ENCODE measurements around the gene KCNH1. TPM values are rescaled to one million over a fixed set of nuclear protein-coding genes. Genes with fewer than 3 reads are reported as not detected.

The KCNH1 gene
- total and polyA plus RNA-seq, 10 of the 15 experiments (the other 5 are each of a cell fraction or from before 2014, with no cell fraction given) = 0.02 to 0.04 (median 0.04) TPM; not detected in 7

DNA sequence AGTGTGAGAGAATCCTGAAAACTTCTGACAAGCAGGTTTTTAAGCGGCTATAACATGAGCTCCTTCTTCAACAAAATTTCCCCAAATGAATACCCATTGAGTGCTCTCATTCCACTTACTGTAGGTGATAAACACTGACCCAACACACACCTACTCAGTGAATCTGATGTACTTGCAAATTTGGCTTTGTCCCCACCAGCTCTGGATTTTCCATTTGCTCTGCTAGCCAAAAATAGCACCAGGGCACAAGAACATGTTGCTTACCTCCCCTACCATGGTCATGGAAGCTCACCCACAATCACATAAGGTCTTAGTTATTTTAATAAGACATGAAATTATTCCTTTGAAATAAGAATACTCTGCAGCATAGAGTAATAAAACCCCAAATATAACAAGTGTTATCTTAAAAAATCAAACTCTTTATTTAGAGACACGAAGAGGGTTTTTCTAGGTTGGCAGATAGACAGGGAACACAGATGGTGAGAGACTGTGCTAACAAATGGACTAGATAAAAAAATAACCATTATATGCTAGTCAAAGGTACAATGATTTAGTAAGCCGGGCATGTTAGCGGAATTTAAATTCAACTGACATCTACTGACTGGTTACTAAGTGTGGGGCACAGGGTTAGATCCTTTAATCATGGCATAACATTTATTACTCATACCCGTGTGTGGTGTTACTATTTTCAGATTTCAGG lies 291.9 kb downstream of the KCNH1 start:
- ChIA-PET CTCF (interaction anchor here (0.6 kb wide), 1 partner anchor 257 kb away, joined by 3 read pairs; no protein-coding TSS in a partner anchor), POLR2A (no interaction called here), RAD21 (ENCODE audit: unreplicated experiment) (interaction anchor here (1.0 kb wide), 1 partner anchor 436 kb away, joined by 3 read pairs; no protein-coding TSS in a partner anchor), SMC1A (ENCODE audit: uncharacterized antibody, unreplicated experiment) (interaction anchor here (1.9 kb wide), 1 partner anchor 9 kb away, joined by 4 read pairs; no protein-coding TSS in a partner anchor)
- DNase-seq (ENCODE audit: low read depth, low spot score) = no peak
- Histone ChIP-seq H3K79me2 (ENCODE audit: control insufficient read depth, insufficient read depth, low read length) (no peaks in the 10 kb centered on the region), H2AFZ (ENCODE audit: control insufficient read depth, low read depth, low read length) (no peak overlapping the region), H4K20me1 (ENCODE audit: control insufficient read depth, insufficient read depth) (no peaks in the 10 kb centered on the region), H3K4me1 (ENCODE audit: control insufficient read depth, insufficient read depth, low read length) (no peaks in the 10 kb centered on the region), H3K27ac (ENCODE audit: control insufficient read depth, insufficient read depth) (no peak overlapping the region), H3K9me3 (replicated peaks; ENCODE audit: control insufficient read depth, insufficient read depth, low read length) (no peaks in the 10 kb centered on the region), H3K9ac (ENCODE audit: control insufficient read depth, insufficient read depth, low read length) (no peak overlapping the region), H3K4me3 (no peak overlapping the region), H3K4me2 (ENCODE audit: control insufficient read depth, insufficient read depth) (no peak overlapping the region), H3K36me3 (ENCODE audit: control insufficient read depth in 2 of 2, insufficient read depth in 2 of 2, low read length in 1 of 2) (no peaks in the 10 kb centered on the region), H3K27me3 (replicated peaks in 1 of 2; ENCODE audit: control insufficient read depth in 2 of 2, insufficient read depth in 2 of 2, low read length in 1 of 2) (no peaks in the 10 kb centered on the region)
- in situ Hi-C loops (cut with MboI) = no loop called here
- TF ChIP-seq NR2C2 (IDR thresholded peaks at IDR 0.05; ENCODE audit: borderline replicate concordance, control insufficient read depth, insufficient read length, low read depth) = no peak
- intact Hi-C loops (cut with micrococcal nuclease; ENCODE audit: unreplicated experiment) = no loop called here
- no peak for FAIRE-seq
- WGBS (ENCODE audit: insufficient coverage, insufficient replicate concordance, low lambda C conversion rate, missing lambda C conversion rate) = 18% methylated on average over 5 of the region's 5 CpGs
- no TSS peak for BruUV-seq (replicated peaks)
- ATAC-seq = no peak

DNA sequence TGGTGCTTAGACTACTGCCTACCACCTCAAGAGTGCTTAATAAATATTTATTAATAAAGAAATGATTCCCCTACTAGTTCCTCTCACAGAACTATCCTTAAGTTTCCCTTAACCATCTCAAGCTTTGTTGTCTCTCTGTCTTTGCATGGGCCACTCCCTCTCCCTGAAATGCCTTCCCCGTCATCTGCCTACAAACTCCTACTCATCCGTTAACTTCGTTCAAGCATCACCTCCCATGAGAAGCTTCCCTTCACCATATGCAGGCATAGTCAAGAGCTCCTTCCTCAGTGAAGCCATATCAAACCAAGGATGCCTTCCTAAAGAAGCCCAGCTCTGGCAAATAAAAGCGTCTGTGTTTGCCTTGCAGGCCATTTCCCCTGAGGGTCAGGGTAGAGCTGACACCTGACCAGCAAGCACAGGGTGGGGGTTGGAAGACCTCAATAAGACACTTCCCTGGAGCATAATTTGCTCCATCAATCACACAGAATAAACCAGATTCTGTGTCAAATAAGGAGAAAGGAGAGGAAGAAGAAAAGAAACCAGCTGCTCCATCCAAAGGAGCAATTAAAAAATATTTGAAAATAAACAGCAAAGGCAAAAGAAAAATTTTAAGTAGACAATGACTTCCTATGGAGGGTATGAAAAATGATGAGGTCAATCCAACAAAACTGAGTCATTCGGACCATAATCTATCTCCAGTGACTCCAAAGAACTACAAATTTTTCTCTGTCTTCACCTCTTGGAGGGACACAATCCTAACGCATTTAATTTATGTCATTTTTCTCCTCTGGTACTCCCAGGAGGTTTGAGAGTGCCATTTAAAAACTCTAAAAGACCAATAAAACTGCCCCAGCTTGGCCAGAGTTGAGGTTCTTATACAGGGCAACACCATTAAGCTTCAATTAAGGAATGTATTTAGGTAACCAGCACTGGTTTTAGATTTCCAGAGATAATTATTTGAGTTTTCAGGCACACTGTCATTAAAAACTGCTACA lies 303.6 kb downstream of the KCNH1 start:
- no peaks in the 10 kb centered on the region for H3K27me3 ChIP-seq (replicated peaks in 1 of 2; ENCODE audit: control insufficient read depth in 2 of 2, insufficient read depth in 2 of 2, low read length in 1 of 2)
- RAD21 ChIA-PET (ENCODE audit: unreplicated experiment) = no interaction called here
- no peak overlapping the region for H3K4me3 ChIP-seq
- no peaks in the 10 kb centered on the region for H3K9me3 ChIP-seq (replicated peaks; ENCODE audit: control insufficient read depth, insufficient read depth, low read length)
- in situ Hi-C loops (cut with MboI) = no loop called here
- no peaks in the 10 kb centered on the region for H3K79me2 ChIP-seq (ENCODE audit: control insufficient read depth, insufficient read depth, low read length)
- H3K36me3 ChIP-seq (ENCODE audit: control insufficient read depth in 2 of 2, insufficient read depth in 2 of 2, low read length in 1 of 2) = no peaks in the 10 kb centered on the region
- no peak overlapping the region for H3K4me2 ChIP-seq (ENCODE audit: control insufficient read depth, insufficient read depth)
- ATAC-seq (no peak), DNase-seq (ENCODE audit: low read depth, low spot score) (no peak), FAIRE-seq (no peak)
- CTCF ChIA-PET = interaction anchor here (1.3 kb wide), 1 partner anchor 14 kb away, joined by 4 read pairs; no protein-coding TSS in a partner anchor
- SMC1A ChIA-PET (ENCODE audit: uncharacterized antibody, unreplicated experiment) = interaction anchor here (0.7 kb wide), 1 partner anchor 471 kb away, joined by 3 read pairs; no protein-coding TSS in a partner anchor
- POLR2A ChIA-PET = no interaction called here
- BruUV-seq (replicated peaks) = no TSS peak
- intact Hi-C loops (cut with micrococcal nuclease; ENCODE audit: unreplicated experiment) = no loop called here
- no peaks in the 10 kb centered on the region for H3K4me1 ChIP-seq (ENCODE audit: control insufficient read depth, insufficient read depth, low read length)
- WGBS (ENCODE audit: insufficient coverage, insufficient replicate concordance, low lambda C conversion rate, missing lambda C conversion rate) = 55% methylated on average over 6 of the region's 6 CpGs
- H3K27ac ChIP-seq (ENCODE audit: control insufficient read depth, insufficient read depth) = no peak overlapping the region
- no peak overlapping the region for H3K9ac ChIP-seq (ENCODE audit: control insufficient read depth, insufficient read depth, low read length)
- no peak overlapping the region for H2AFZ ChIP-seq (ENCODE audit: control insufficient read depth, low read depth, low read length)
- no peaks in the 10 kb centered on the region for H4K20me1 ChIP-seq (ENCODE audit: control insufficient read depth, insufficient read depth)
- no peak for TF ChIP-seq MTA2 (IDR thresholded peaks at IDR 0.05; ENCODE audit: low read depth)
- TF ChIP-seq CHD4 (IDR thresholded peaks at IDR 0.05) = no peak
- TF ChIP-seq, protein P1, sequence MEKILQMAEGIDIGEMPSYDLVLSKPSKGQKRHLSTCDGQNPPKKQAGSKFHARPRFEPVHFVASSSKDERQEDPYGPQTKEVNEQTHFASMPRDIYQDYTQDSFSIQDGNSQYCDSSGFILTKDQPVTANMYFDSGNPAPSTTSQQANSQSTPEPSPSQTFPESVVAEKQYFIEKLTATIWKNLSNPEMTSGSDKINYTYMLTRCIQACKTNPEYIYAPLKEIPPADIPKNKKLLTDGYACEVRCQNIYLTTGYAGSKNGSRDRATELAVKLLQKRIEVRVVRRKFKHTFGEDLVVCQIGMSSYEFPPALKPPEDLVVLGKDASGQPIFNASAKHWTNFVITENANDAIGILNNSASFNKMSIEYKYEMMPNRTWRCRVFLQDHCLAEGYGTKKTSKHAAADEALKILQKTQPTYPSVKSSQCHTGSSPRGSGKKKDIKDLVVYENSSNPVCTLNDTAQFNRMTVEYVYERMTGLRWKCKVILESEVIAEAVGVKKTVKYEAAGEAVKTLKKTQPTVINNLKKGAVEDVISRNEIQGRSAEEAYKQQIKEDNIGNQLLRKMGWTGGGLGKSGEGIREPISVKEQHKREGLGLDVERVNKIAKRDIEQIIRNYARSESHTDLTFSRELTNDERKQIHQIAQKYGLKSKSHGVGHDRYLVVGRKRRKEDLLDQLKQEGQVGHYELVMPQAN (conservative IDR thresholded peaks at IDR 0.05) = no peak
- no peak for TF ChIP-seq MYB (IDR thresholded peaks at IDR 0.05; ENCODE audit: borderline replicate concordance, low read depth, low read length)
- no peak for TF ChIP-seq SUPT20H (IDR thresholded peaks at IDR 0.05; ENCODE audit: borderline replicate concordance, control insufficient read depth, low read depth, low read length)
- no peak for TF ChIP-seq NR2C1 (IDR thresholded peaks at IDR 0.05)
- TF ChIP-seq, protein P2, sequence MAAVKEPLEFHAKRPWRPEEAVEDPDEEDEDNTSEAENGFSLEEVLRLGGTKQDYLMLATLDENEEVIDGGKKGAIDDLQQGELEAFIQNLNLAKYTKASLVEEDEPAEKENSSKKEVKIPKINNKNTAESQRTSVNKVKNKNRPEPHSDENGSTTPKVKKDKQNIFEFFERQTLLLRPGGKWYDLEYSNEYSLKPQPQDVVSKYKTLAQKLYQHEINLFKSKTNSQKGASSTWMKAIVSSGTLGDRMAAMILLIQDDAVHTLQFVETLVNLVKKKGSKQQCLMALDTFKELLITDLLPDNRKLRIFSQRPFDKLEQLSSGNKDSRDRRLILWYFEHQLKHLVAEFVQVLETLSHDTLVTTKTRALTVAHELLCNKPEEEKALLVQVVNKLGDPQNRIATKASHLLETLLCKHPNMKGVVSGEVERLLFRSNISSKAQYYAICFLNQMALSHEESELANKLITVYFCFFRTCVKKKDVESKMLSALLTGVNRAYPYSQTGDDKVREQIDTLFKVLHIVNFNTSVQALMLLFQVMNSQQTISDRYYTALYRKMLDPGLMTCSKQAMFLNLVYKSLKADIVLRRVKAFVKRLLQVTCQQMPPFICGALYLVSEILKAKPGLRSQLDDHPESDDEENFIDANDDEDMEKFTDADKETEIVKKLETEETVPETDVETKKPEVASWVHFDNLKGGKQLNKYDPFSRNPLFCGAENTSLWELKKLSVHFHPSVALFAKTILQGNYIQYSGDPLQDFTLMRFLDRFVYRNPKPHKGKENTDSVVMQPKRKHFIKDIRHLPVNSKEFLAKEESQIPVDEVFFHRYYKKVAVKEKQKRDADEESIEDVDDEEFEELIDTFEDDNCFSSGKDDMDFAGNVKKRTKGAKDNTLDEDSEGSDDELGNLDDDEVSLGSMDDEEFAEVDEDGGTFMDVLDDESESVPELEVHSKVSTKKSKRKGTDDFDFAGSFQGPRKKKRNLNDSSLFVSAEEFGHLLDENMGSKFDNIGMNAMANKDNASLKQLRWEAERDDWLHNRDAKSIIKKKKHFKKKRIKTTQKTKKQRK (IDR thresholded peaks at IDR 0.05; ENCODE audit: low read depth, low read length) = no peak

All from GM12878 (cell line).